ENCODE data around the gene ZBTB7A.

Gene ZBTB7A

DNA sequence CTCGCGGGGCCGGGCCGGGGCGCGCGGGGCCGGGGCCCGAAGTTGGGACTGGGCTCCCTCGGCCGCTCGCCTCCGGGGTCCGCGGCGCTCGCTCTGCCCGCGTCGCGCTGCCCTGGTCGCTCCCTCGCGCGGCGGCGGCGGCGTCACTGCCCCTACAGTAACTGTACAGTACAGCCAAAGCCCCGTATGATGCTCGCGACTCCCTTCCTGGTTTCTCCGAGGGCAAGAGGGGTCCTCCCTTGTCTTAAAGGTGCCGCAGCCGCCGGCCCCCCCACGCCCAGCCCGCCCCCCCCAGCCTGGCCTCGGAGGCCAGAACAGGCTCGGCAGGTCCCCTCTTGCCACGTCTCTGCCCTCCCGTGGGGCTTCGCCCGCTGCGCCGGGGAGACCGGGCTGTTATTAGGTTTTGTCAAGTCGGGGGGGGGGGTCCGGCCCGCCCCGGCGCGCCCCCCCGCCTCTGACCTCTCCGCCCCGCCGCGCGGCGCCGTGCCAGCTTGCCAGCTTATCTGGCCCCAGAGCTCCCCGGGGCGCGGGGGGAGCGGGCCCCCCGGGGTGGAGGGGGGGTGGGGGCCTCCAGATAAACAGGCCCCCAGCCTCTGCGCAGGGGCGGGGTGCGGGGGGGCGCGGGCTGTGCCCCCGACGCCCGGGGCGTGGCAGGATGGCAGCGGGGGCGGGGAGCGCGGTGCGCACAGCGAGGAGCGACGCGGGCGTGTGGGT is at the start of gene ZBTB7A:
TSS of gene ZBTB7A (minus strand) at position 218 of the 714 bp plus-strand sequence. CDS start 11,667 bp downstream, outside the sequence.
- no peak for DNase-seq (ENCODE audit: low read depth in 2 of 3, low spot score in 2 of 3)

DNA sequence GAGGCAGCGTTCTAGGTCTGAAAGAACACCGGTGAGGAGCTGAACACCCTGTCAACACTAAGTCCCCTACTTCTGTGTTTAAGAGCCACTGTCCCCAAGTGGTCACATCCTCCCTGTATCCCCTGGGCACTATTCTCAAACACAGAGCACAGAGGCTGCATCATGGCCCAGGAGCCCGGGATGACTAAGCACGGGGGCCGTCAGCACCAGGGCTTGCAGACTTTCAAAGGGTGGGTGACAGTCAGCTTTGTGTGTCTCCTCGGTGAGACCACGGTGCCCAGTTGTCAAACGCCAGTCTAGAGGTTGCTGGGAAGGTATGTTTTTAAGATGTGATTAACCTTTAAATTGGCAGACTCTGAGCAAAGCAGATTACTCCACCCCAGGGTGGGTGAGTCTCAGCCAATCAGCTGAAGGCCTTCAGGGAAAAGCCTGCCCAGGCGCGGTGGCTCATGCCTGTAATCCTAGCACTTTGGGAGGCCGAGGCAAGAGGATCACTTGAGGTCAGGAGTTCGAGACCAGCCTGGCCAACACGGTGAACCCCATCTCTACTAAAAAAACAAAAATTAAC is 49.2 kb upstream of the ZBTB7A start:
- DNase-seq (ENCODE audit: low read depth in 2 of 3, low spot score in 2 of 3), result no peak

DNA sequence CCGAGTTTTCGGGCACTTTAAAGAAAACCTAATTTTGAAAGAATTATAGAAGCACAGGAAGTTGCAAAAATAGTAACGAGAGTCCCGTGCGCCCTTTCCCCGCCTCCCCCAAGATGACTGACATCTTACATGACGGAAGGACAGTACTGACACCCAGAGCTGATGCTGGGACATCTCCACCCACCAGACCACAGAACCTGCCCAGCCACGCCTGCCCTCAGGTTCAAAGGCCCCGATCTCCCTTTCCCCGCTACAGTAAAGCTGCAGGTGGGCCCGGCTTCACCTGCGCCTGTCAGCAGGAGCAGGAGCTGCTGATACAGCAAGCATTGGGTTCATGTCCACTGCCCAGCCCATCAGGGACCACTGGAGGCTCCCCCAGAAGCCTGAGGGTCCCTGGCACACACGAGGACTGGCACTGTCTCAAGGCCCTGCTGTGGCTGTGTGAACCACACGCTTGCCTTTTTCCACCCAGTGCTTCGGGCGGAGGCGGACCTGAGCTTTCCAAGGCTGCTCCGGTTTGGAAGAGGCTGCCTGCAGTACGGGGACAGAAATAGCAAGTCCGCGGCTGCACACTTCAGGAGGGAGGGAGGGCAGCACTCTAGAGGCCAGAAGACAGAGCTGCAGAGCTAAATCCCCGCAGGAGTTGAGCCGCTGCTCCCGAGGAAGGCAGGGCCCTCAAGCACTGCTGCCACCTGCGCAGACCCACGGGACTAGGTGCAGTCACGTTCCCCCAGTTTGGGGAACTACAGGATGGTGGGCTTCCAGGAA is 48.5 kb upstream of the ZBTB7A start:
- no peak for DNase-seq (ENCODE audit: low read depth in 2 of 3, low spot score in 2 of 3)

DNA sequence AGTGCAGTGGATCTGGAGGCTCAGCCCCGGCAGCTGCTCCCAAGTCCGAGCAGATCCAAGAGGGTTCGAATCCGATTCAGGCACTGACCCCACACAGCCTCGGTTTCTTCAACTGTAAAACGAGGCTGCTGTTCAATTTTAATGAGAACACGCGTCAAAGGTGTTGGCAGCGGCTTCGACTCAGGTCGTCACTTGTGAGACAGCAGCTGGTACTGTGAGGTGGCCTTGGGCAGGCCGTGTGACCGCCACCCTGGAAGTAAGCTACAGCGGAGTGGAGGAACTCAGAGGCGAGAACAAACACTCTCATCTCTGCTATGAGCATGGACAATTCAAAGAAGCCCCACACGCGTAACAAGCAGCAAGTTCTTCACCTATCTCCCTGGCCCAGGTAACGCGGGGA is 47.5 kb upstream of the ZBTB7A start:
- DNase-seq (ENCODE audit: low read depth in 2 of 3, low spot score in 2 of 3), result no peak

DNA sequence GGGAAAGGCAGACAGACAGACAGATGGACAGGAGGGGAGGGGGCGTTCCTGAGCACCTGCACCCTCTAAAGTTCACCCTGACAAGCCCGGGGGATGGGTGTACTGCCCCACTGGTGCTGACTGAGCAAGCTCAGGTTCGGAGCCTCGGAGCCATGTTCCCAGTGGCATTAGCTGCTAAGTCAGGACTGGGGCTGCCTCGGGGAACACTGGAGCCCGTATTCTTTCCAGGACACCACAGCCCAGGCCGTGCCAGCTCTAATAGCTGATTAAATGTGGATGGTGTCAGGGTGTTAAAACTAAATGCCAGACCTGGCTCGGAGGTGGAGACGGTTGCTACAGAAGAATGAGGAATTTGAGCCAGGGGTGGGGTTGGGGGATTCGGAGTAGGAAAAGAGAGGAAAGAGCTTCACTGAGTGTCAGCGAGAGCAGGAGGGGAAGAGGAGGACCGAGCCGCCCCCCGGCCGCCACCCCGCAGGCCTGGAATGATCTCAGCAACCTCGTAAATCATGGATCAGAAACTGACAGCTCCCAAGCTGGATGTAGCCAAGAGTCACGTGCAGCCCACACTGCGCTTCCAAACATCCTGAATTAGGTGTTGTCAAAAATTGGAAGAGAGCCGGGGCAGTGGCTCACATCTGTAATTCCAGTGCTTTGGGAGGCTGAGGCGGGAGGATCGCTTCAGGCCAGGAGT is 46.8 kb upstream of the ZBTB7A start:
- no peak for DNase-seq (ENCODE audit: low read depth in 2 of 3, low spot score in 2 of 3)

DNA sequence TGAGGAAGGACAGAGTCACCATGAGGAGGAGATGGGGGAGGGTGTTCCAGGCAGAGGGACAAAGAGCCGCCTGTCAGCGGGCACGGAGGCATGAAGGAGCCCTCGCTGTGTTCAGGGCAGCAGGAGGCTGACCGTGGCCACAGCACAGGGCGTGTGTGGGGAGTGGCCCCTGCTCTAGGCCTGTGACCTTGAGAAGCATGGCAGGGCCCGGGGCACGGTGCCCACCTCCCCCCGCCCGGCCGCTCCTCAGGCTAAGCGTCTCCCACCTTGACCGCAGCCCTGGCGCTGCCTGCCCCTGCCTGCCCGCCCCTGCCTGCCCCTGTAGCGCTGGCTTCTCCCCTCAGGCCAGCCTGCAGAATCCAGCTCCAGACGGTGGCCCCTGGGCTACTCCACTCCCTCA is 45.7 kb upstream of the ZBTB7A start:
- no peak for DNase-seq (ENCODE audit: low read depth in 2 of 3, low spot score in 2 of 3)

DNA sequence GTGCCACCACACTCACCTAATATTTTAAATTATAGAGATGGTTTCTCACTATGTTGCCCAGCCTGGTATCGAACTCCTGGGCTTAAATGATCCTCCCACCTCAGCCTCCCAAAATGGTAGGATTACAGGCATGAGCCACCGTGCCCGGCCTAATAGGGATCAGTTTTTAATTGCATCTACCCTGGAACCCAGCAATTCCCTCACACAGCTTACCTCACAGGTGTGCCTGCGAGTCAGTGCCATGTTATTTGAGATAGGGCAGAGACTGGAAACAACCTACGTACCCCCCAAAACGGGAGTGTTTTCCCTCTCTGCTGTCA is 42.9 kb upstream of the ZBTB7A start:
- DNase-seq (ENCODE audit: low read depth in 2 of 3, low spot score in 2 of 3), result no peak

DNA sequence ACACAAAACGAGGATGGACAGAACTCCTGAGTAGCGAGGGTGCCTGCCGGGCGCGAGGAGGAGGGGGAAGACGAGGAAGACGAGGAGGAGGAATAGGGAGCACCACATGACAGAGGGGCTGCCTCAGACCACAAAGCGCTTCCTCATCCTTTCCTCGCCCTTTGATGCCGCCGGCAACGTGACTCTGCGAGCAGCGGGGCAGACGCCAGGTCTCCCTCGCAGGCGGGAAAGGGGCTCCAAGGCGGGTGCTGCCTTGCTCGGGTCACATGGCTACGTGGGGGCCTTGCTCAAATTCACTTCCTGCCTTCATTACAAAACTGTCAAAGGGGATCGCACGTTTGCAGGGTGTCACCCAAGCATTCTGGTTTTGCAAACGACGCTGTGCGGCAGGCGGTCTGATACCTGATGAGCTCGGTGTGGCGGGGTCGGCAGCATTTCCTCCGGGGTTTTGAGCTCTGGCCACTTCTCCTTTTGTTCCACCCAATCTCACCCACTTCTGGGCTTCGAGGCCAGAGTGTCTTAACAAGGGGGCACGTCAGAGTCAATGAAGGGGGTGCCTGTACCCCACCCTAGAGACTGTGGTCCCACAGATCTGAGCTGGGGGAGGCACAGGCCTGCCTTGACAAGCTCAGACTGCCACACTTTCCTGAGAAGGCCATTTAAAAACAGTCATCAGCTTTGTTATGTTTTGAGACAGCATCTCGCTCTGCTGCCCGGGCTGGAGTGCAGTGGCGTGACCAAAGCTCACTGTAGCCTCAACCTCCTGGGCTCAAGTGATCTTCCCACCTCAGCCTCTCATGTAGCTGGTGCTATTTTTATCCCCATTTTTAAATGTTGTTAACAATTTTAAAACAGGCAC is 42.3 kb upstream of the ZBTB7A start:
- DNase-seq (ENCODE audit: low read depth in 2 of 3, low spot score in 2 of 3), result peak in 1 of 3 experiments; percentile 51

DNA sequence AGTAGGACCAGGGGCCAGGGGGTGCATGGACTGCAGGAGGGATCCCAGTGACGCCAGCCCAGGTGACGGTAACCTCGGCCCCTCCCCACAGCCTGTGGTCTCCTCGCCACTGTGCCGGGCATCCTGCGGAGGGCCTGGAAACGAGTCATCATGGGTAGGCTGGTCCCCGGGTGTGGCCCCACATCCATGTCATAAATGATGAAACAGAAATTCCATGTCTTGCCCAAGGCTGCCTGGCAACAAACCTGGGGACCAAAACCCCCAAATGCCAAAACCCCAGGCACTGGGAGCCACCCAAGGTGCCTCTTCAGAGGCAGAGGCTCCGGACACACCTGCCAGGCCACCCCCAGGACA is 36.4 kb upstream of the ZBTB7A start:
- no peak for DNase-seq (ENCODE audit: low read depth in 2 of 3, low spot score in 2 of 3)

DNA sequence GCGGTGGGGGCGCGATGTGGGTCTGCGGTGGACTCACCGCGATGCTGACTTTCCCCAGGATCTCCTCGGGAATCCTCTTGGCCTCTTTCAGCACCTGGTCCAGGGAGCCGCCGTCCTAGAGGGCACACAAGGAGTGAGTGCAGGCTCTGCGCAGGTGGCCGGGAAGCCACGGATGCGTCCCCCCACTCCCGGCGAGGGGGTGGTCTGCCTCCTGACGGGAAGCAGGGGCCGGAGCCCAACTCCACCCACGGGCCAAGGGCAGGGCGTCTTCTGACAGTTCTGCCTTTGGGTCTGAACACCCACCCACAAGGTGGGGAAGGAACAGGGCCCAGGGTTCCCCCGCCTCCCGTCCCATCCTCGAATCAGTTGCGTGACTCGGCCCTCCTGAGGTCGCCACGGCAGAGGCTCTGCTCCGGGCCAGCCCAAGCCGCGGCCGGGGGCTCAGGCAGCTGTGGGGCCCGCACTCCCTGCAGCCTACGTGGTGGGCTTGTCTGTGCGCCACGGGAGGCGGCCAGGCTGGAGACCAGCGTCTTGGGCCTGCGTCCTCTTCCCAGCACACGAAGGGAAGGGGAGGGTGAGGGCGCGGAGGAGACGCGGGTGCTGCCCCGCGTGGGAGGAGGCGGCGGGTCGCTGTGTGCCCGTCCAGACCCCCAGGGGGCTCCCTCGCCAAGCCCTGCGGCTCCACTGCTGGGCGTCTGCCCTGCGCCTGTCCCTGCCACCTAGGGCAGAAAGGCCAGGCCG is 35.8 kb upstream of the ZBTB7A start:
- DNase-seq (ENCODE audit: low read depth in 2 of 3, low spot score in 2 of 3), result no peak

DNA sequence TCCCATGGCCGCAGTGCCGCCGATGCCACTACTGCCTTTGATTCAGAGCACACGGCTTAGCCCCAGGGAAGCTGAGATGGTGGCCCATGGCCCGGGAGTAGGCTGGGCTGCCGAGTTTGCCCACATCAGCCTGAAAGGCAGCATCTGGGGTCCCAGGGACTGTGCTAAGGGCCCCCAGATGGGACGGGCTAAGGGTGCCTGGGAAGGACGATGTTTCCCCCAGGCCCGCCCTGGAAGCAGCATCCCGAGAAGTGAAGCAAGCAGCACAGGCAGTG is 34.7 kb upstream of the ZBTB7A start:
- no peak for DNase-seq (ENCODE audit: low read depth in 2 of 3, low spot score in 2 of 3)

DNA sequence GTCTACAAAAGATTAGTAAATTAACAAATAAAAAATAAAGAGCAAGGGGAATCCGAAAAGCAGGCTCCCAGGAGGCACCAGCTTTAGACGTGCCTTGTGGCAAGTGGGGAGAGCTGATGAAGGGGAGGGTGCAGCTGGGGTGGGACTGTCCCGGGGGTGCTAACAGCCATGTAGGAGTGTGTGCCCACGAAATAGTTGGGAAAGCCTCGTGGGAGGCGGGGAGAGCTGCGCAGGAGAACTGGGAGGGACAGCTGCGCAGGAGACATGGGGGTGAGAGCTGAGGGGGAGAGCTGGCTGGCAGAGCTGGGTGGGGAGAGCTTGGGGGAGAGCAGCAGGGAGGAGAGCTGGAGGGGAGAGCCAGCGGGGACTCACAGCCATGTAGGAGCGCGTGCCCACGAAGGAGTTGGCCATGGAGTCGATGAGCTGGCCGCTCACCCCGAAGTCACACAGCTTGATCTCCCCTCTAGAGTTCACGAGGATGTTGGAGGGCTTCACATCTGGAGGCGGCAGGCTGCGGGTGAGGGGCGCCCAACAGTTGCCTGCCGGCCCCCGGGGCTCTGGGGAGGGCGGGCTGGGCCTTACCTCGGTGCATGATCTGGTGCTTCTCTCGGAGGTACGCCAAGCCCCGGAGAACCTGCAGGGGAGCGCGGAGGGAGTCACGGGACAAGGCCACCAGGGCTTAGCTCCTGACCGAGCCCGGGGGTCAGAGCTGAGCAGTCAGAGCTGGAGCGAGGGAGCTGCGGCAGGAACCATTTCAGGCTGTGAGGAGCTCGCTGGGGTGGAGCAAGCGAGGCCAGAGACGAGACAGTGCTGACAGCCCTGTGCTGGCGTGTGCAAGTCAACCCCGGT is 34.2 kb upstream of the ZBTB7A start:
- DNase-seq (ENCODE audit: low read depth in 2 of 3, low spot score in 2 of 3), result no peak

DNA sequence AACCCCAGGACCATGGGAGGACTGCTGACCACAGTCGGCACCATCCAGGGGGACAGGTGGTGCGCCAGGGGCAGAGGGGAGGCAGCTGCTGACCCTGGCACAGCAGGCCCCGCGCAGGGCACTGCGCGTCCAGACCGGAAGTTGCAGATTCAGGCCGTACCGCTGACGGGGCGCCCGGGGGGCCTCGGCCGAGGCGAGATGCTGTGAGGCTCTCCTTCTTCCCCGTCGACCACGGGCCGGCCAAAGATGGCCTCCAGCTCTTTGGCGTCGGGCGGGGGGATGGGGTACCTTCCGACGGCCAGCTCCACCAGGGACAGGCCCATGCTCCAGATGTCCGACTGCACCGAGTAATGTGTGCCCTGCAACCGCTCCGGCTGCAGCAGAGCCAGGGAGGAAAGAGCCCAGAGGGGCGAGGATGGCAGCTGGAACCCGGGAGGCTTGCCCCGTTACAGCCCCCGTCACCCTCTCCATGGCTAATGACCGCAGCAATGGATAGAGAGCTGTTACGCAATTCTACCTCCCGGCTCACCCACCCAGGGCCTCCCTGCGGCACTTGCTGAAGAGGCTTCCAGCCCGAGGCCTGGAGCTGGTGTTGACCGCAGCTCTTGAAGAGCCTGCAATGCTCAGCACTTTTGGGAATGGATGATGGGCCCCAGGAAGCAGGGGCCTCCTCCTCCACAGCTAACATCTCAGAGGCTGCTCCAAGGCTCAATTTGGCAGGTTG is 32.5 kb upstream of the ZBTB7A start:
- no peak for DNase-seq (ENCODE audit: low read depth in 2 of 3, low spot score in 2 of 3)

DNA sequence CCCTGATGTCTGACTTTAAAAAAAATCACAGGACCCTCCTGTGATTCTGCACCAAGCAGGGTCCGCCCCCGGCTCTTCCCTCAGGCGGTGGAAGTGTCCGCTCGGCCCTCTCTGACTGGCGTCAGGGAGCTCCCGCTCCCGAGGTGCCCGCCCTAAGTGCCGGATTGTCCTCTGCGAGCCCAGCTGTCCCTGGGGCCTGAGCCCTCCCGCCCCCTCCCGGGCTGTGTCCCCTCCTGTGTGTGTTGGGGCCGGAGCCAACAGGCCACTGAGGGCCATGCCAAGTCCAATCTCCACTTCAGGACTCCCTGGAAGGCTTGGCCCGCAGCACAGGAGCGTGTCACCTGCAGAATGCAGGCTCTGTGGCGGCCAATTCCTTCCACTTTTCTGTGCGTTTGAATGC is 31.8 kb upstream of the ZBTB7A start:
- no peak for DNase-seq (ENCODE audit: low read depth in 2 of 3, low spot score in 2 of 3)

DNA sequence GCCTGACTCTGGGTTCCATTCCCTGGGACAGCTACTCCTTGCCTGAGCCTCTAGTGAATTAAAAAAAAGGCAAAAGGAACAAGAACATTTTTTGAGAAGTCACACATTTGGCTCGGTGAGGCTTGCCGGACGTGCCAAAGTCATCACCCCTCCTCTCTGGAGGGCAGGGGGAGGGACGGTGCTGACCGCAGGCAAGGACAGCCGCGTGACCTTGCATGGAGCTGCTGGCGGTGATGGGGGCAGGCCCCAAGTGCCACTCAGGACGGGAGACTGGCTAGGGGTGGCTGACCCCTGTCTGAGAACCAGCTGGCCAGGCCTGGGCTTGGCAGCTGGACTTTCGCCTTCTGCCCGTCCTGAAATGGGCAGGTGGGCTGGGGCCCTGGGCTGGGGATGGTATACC is 30.8 kb upstream of the ZBTB7A start:
- no peak for DNase-seq (ENCODE audit: low read depth in 2 of 3, low spot score in 2 of 3)

DNA sequence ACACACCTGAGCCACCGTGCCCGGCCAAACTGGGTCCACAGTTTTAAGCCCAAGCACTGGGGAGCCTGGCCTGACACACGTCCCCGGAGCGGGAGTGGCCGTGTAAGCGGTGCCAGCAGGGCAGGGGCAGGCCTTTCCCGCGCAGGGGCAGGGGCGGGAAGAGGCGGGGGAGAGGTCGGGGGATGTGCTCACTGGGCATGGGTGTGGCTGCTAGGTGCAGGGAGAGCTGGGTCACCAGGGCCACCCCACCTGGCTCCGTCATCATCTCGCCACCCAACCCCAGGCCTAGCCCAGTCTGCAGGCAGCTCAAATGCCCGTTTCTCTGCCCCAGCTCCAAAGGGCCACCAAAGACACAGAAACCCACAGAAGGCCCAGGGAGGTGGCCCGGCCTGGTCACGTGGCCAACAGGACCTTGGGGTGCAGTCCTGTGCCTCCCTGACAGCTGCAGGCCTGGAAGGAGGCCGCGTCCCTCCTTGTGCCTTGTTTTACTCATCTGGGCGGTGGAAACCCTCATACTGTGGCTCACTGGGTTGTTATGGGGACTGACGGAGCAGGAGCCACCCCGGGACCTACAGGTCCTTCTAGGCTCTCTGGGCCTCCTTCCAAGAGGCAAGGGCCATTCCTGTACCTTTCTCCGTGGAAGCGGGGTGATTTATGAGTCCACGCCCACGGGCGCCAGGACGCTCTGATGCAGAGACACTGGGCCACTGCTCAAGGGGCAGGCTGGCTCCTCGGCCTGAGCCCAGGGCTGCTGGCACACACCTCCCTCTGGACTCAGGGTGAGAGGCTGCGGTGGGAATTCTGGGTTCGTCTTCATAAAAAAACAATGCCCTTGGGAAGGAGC is 29.6 kb upstream of the ZBTB7A start:
- no peak for DNase-seq (ENCODE audit: low read depth in 2 of 3, low spot score in 2 of 3)

DNA sequence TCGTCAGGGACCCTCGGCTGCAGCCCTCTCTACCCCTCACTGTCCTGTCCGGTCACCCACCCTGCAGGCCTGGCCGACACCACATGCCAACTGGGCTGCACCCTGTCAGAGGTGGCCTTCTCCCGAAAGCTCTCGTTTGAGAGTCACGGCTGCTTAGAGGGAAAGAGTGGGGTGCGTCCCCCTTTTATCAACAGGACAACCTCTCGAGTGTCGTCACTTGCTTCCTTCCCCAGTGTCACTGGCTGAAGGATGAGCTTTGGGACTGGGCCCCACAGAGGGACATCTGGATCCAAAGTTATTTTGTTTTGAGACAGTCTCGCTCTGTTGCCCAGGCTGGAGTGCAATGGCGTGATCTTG is 28.8 kb upstream of the ZBTB7A start:
- no peak for DNase-seq (ENCODE audit: low read depth in 2 of 3, low spot score in 2 of 3)

DNA sequence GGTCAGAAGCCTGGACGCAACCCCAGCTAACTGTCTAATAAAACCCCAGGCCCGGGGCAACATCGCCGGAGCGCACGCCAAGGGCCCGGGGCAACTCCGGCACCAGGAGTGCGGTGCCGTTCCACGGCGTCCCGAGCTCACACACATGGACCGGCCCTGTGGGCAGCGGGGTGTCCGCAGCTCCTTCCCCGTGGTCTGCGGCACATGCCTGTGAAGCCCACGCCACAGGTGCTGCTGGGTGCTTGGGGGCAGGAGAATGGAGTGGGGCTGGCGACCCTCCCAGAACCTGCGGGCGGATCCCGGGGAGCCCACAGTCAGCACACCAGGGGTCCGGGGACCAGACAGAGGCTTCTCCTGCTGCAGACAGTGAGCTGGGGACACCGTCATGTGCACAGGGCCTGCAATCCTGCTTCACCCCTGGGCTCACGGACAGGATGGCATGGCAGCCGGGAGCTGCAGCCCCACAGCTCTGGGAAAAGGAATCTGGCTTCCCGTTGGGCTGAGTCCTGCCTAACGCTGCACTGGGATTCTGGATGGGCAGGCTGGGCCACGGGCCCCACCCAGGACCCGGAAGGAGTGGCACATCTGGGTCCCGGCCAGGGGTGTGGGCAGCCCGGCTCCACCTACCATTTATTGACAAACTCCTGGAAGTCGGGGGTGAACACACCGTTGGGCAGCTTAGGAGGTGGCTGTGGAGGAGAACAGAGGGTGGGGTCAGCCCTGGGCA is 28.2 kb upstream of the ZBTB7A start:
- no peak for DNase-seq (ENCODE audit: low read depth in 2 of 3, low spot score in 2 of 3)
